ENCODE data around the gene ABCC10. TPM values are rescaled to one million over a fixed set of nuclear protein-coding genes. Genes with fewer than 3 reads are reported as not detected.

ABCC10 gene
- total RNA-seq, 4 donors from 2014 or later = 10.8 to 23.9 (median 19.3) TPM

- H3K27ac ChIP-seq = no peak overlapping the region
- H3K27me3 ChIP-seq = peaks cover 0 to 77% (median 0%) of the 10 kb centered on the region in 4 donors
- H3K36me3 ChIP-seq = no peaks in the 10 kb centered on the region
- H3K9me3 ChIP-seq = no peaks in the 10 kb centered on the region
- H3K4me3 ChIP-seq = no peak overlapping the region
- no peak for TF ChIP-seq POLR2A (IDR thresholded peaks at IDR 0.05)
- TF ChIP-seq, protein P1, sequence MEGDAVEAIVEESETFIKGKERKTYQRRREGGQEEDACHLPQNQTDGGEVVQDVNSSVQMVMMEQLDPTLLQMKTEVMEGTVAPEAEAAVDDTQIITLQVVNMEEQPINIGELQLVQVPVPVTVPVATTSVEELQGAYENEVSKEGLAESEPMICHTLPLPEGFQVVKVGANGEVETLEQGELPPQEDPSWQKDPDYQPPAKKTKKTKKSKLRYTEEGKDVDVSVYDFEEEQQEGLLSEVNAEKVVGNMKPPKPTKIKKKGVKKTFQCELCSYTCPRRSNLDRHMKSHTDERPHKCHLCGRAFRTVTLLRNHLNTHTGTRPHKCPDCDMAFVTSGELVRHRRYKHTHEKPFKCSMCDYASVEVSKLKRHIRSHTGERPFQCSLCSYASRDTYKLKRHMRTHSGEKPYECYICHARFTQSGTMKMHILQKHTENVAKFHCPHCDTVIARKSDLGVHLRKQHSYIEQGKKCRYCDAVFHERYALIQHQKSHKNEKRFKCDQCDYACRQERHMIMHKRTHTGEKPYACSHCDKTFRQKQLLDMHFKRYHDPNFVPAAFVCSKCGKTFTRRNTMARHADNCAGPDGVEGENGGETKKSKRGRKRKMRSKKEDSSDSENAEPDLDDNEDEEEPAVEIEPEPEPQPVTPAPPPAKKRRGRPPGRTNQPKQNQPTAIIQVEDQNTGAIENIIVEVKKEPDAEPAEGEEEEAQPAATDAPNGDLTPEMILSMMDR (IDR thresholded peaks at IDR 0.05) = no peak
- DNase-seq = no peak
- WGBS, 2 donors = 48 to 52% methylated on average over 8 to 10 of the region's 13 CpGs
- intact Hi-C loops (cut with DNase I) = no loop called here
- H3K4me1 ChIP-seq = peaks cover 0 to 11% (median 4%) of the 10 kb centered on the region in 3 donors
Observed at GRCh38 chr6:43468748-43469681, 41.7 kb downstream of the ABCC10 start.

DNA sequence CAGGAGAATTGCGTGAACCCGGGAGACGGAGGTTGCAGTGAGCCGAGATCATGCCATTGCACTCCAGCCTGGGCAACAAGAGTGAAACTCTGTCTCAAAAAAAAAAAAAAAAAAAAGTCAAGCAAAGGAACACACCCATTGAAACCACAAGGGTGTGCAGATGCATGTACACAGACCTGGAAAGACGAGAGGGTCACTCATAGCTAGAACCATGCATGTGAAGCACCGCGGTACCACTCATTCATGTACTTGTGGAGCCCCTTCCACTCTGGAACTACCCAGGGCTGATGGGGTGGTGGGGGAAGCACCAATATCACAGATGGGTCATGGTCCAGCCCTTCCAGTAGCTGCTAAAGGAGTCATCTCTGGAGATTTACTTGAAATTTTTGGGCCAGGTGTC is 42.6 kb downstream of the ABCC10 start:
- no peaks in the 10 kb centered on the region for H3K36me3 ChIP-seq
- intact Hi-C loops (cut with DNase I) = no loop called here
- no peak overlapping the region for H3K4me3 ChIP-seq
- H3K9me3 ChIP-seq = no peaks in the 10 kb centered on the region
- H3K27me3 ChIP-seq = peaks cover 0 to 69% (median 0%) of the 10 kb centered on the region in 4 donors
- TF ChIP-seq, protein P1 (IDR thresholded peaks at IDR 0.05) = no peak
- no peak for TF ChIP-seq POLR2A (IDR thresholded peaks at IDR 0.05)
- H3K4me1 ChIP-seq = peaks cover 0 to 11% (median 4%) of the 10 kb centered on the region in 3 donors
- no peak for DNase-seq
- 76% methylated on average over 7 of the region's 7 CpGs for WGBS, 2 donors
- no peak overlapping the region for H3K27ac ChIP-seq

DNA sequence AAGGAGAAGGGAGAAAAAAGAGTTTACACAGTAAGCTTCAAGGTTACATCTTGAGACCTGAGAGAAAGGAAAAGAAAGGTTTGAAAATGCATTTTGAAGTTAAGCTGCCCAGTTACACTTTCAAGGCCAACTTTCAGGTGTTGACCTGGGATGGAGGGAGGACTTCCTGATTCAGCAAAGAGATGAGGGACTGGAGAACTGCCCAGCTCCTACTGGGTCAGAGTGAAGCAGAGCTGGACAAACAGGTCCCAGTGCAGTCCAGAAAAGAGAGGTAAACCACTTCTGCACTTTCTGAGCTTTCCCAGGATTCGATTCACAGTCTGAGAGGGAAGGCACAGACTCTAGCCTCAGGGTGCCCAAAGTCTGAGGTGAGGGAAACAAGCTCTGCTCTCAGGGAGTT is 44.1 kb downstream of the ABCC10 start:
- Histone ChIP-seq H3K27ac (no peak overlapping the region), H3K4me3 (no peak overlapping the region), H3K9me3 (no peaks in the 10 kb centered on the region), H3K36me3 (no peaks in the 10 kb centered on the region), H3K4me1 (peaks cover 0 to 11% (median 4%) of the 10 kb centered on the region in 3 donors), H3K27me3 (peaks cover 0 to 54% (median 0%) of the 10 kb centered on the region in 4 donors)
- TF ChIP-seq POLR2A (IDR thresholded peaks at IDR 0.05) = no peak
- TF ChIP-seq, protein P1 (IDR thresholded peaks at IDR 0.05) = no peak
- 10 to 50% methylated on average over 1 of the region's 1 CpG for WGBS, 2 donors
- no peak for DNase-seq
- intact Hi-C loops (cut with DNase I) = no loop called here

- H3K27ac ChIP-seq = no peak overlapping the region
- WGBS, 2 donors = 91 to 98% methylated on average over 4 of the region's 4 CpGs
- intact Hi-C loops (cut with DNase I) = no loop called here
- peaks cover 0 to 19% (median 8%) of the 10 kb centered on the region in 3 donors for H3K4me1 ChIP-seq
- no peak for DNase-seq
- no peaks in the 10 kb centered on the region for H3K36me3 ChIP-seq
- no peaks in the 10 kb centered on the region for H3K9me3 ChIP-seq
- H3K4me3 ChIP-seq = no peak overlapping the region
- H3K27me3 ChIP-seq = peaks cover 0 to 45% (median 0%) of the 10 kb centered on the region in 4 donors
- TF ChIP-seq POLR2A (IDR thresholded peaks at IDR 0.05) = no peak
- TF ChIP-seq, protein P1 (IDR thresholded peaks at IDR 0.05) = no peak
Observed at GRCh38 chr6:43472515-43472914, 45.2 kb downstream of the ABCC10 start.

DNA sequence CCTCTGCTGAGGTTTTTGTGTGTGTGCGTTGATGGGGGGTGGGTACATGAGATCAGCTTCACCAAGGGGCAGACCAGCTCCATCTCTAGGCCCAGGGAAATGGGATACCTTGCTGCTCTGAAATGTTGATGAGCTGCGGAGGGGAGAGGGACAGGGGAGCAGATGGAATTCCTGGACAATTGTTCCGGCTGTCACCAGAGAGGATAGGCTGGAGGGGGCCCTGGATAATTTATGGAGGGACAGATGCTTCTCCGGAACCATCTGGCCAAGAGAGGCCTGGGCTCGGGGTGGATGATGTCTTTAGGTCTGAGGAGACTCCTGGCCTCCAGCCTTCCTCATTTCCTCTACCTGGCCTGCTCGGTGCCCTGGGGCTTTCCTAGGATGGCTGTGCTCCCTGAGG is 48.2 kb downstream of the ABCC10 start:
- H3K36me3 ChIP-seq = no peaks in the 10 kb centered on the region
- H3K4me3 ChIP-seq = no peak overlapping the region
- no peak for DNase-seq
- no peak for TF ChIP-seq POLR2A (IDR thresholded peaks at IDR 0.05)
- TF ChIP-seq, protein P1 (IDR thresholded peaks at IDR 0.05) = no peak
- 85 to 98% methylated on average over 6 of the region's 6 CpGs for WGBS, 2 donors
- H3K9me3 ChIP-seq = no peaks in the 10 kb centered on the region
- intact Hi-C loops (cut with DNase I) = no loop called here
- peaks cover 0 to 26% (median 0%) of the 10 kb centered on the region in 4 donors for H3K27me3 ChIP-seq
- H3K27ac ChIP-seq = no peak overlapping the region
- peaks cover 0 to 37% (median 20%) of the 10 kb centered on the region in 3 donors for H3K4me1 ChIP-seq

Data from esophagus squamous epithelium (tissue), 5 donors.